ENCODE measurements around the gene SLC12A7. TPM values are rescaled to one million over a fixed set of nuclear protein-coding genes. Genes with fewer than 3 reads are reported as not detected.

The SLC12A7 gene
- total RNA-seq, 1 experiment from 2014 or later: 30.8 TPM

DNA sequence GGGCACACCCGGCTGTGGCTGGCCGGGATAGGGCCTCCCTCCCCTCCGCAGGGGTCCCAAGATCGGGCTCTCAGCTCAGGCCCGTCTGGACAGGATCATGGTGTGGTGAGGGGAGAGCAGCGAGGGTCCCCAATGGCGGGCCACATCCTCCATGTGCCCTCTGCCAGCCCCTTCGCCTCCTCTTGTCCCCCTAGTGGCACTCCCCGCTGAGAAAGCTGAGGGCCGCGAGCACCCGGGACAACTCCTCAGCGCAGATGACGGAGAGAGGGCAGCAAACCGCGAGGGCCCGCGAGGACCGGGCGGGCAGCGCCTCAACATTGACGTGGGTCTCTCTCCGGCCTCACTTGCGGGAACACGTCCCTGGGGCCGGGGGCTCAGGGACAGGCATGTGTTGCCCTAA is 78.7 kb downstream of the SLC12A7 start:
- H3K9me3 Mint-ChIP-seq: no peaks in the 10 kb centered on the region
- Histone ChIP-seq H3K9ac (ENCODE audit: extremely low read depth, insufficient read length, low read length) (no peak overlapping the region), H3K23me2 (ENCODE audit: insufficient read length, low read depth, low read length, poor library complexity, severe bottlenecking) (no peaks in the 10 kb centered on the region), H3K18ac (ENCODE audit: insufficient read length, low read depth, low read length) (no peak overlapping the region), H3K4me2 (ENCODE audit: insufficient read depth, insufficient read length, low read length) (no peak overlapping the region), H3K14ac (ENCODE audit: insufficient read depth, low read length) (no peak overlapping the region), H2BK15ac (ENCODE audit: low read depth, low read length) (no peak overlapping the region), H3T11ph (ENCODE audit: low read length) (no peak overlapping the region), H3K4me1 (ENCODE audit: insufficient read depth, low read length) (no peaks in the 10 kb centered on the region), H3K27me3 (ENCODE audit: insufficient read depth, low read length) (no peaks in the 10 kb centered on the region), H4K5ac (ENCODE audit: insufficient read length, low read depth, low read length) (no peak overlapping the region), H2AK5ac (ENCODE audit: insufficient read length, low read length) (no peak overlapping the region), H4K20me1 (ENCODE audit: control insufficient read depth, insufficient read depth, insufficient read length) (no peaks in the 10 kb centered on the region), H4K91ac (ENCODE audit: insufficient read length, low read depth, low read length) (no peak overlapping the region), H2BK120ac (ENCODE audit: low read depth, low read length, poor library complexity, severe bottlenecking) (no peak overlapping the region), H3K27ac (ENCODE audit: insufficient read length, low read depth, low read length) (no peak overlapping the region), H2BK5ac (ENCODE audit: insufficient read length, low read length) (no peak overlapping the region), H3K23ac (ENCODE audit: insufficient read length, low read depth, low read length) (no peak overlapping the region), H2BK12ac (ENCODE audit: insufficient read length, low read depth, low read length) (no peak overlapping the region), H3K4ac (ENCODE audit: low read depth, low read length) (no peak overlapping the region), H2AFZ (ENCODE audit: low read length) (no peak overlapping the region), H3K79me1 (ENCODE audit: insufficient read depth, low read depth, low read length, poor library complexity, severe bottlenecking) (no peaks in the 10 kb centered on the region), H3K79me2 (ENCODE audit: insufficient read depth, low read length) (no peaks in the 10 kb centered on the region), H4K8ac (replicated peaks; ENCODE audit: insufficient read length, low read depth, low read length) (no peak overlapping the region), H3K9me3 (ENCODE audit: control insufficient read depth, low read depth, low read length) (no peaks in the 10 kb centered on the region), H2BK20ac (ENCODE audit: low read depth, low read length, poor library complexity, severe bottlenecking) (no peak overlapping the region), H3K56ac (ENCODE audit: insufficient read length, low read depth, low read length) (no peak overlapping the region)
- H3K4me1 Mint-ChIP-seq: peaks cover 0 to 6% of the 10 kb centered on the region in 2 experiments; a peak in 1 of 4 replicates
- no peak overlapping the region for H3K4me3 Mint-ChIP-seq
- H3K27me3 Mint-ChIP-seq (ENCODE audit: low read depth): no peaks in the 10 kb centered on the region; the same call in 1 of the 2 replicates
- no CpG with 5 or more reads among the region's 26 CpGs for WGBS (ENCODE audit: extremely low coverage, insufficient read length, low lambda C conversion rate)
- DNase-seq: no peak
- no peak overlapping the region for H3K27ac Mint-ChIP-seq
- TF ChIP-seq, protein P1, sequence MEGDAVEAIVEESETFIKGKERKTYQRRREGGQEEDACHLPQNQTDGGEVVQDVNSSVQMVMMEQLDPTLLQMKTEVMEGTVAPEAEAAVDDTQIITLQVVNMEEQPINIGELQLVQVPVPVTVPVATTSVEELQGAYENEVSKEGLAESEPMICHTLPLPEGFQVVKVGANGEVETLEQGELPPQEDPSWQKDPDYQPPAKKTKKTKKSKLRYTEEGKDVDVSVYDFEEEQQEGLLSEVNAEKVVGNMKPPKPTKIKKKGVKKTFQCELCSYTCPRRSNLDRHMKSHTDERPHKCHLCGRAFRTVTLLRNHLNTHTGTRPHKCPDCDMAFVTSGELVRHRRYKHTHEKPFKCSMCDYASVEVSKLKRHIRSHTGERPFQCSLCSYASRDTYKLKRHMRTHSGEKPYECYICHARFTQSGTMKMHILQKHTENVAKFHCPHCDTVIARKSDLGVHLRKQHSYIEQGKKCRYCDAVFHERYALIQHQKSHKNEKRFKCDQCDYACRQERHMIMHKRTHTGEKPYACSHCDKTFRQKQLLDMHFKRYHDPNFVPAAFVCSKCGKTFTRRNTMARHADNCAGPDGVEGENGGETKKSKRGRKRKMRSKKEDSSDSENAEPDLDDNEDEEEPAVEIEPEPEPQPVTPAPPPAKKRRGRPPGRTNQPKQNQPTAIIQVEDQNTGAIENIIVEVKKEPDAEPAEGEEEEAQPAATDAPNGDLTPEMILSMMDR (conservative IDR thresholded peaks at IDR 0.05): no peak
- peaks cover 0 to 2% (median 0%) of the 10 kb centered on the region in 3 experiments; a peak in 1 of 7 replicates for H3K36me3 Mint-ChIP-seq (ENCODE audit: insufficient read depth in 1 of 3, low read depth in 3 of 3)

Data from H9 (cell line).